GM12873 (cell line): ENCODE results near the gene GRID2.

ENCODE experiments used
- CTCF ChIP-seq: IDR thresholded peaks from 2 replicates; pipeline ENCODE4 v1.5.1; 2012; ENCODE audit warnings: low read depth, mild to moderate bottlenecking, moderate library complexity, low read length, control low read depth; ENCODE audit not compliant: insufficient read depth; ENCODE audit errors: missing control alignments

GRID2 gene

GRCh38 chr4:92488496-92488895 lies 184.7 kb downstream of the GRID2 start:
- no peak for TF ChIP-seq CTCF

GRCh38 chr4:92497141-92497540 lies 193.4 kb downstream of the GRID2 start:
- TF ChIP-seq CTCF = no peak

DNA sequence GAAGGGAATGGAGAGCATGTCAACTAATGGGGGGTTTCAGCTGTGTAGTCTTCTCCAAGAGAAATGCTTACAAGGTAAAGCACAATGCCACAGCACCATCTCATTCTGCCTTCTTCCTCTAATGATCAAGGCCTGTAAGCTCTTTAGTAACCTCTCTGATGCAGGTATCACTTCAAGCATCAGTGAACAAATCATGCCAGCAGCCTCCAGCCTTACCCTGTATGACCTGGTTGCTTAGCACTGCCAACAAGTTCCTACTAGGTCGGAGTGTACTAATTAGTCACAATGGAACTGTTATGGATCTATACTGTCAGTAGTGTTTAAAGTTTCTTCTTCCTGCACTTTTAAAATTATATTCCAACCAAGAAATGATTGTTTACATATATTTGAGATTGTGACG lies 197.7 kb downstream of the GRID2 start:
- no peak for TF ChIP-seq CTCF

DNA sequence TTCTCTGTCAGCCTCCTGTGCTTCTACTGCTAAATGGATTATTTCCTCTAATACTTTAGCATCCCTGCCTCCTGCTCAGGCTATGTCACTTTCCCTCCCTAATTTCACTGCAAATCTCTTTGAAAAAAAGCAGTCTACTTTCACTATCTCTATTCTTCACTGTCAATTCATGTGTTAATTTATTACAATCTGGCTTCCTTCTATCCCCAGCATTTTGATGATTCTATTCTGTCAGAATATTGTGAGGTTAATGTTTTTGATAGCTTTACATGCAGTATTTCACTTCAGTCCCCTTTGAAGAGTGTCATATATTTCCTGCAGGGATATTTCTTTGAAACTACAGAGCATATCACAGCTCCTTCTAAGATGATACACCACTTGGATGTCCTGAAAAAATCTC lies 203.2 kb downstream of the GRID2 start:
- no peak for TF ChIP-seq CTCF

DNA sequence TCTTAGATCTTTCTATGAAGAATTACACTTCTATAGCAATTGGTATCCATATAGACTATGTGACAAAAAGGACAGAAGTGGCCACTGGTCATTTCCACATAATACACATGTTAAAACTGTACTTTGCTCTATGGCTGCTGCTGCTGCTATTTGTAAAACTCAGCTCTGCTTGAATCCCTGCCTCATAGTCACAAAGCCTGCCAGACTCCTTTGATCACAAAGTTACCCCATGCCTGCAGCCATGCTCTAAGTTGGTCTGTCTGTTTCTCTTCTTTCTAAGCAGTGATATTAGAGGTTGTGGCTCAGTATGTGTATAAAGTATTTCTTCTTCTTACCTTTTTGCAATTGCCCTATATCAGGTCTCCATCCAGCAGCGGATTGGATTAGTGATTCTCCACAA lies 210.9 kb downstream of the GRID2 start:
- TF ChIP-seq CTCF = no peak

DNA sequence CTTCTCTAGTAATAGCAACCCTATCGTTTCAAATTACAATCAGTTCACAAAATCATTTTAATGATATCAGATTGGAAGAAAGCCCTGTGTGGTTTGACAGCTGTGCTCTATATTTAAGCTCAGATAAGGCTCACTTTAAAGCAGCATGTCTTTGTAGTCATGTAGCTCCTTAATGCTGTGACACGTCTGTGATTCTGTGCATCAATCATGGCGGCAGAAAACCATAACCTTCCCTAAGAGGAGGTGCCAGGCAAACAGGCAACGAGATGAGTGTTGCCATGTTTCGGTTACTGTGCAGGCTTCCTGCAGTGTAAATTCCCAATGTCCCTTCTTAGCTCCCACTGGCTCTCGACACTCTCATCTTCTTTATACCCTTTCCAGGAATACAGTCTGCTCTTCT lies 212.7 kb downstream of the GRID2 start:
- TF ChIP-seq CTCF = no peak

DNA sequence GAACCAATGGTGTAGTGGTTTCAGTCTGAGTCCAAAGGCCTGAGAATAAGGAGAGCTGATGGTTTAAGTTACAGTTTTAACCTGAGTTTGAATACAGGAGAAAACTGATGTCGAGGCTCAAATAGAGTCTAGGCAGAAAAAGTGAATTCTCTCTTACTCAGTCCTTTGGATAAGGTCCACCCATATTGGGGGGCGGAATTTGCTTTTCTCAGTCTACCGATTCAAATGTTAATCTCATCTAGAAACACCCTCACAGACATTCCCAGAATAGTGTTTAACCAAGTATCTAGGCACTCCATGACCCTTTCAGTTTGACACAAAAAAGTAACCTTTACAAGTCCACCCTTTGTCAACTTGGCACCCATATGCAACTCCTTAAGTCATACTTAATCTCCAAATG lies 216.0 kb downstream of the GRID2 start:
- no peak for TF ChIP-seq CTCF

GRCh38 chr4:92520563-92520962 lies 216.8 kb downstream of the GRID2 start:
- TF ChIP-seq CTCF = no peak
